ENCODE results near the gene P2RX6.
"Not testable (repeated sequence)": the region's sequence is repeated elsewhere in the genome, so short reads cannot be mapped to it uniquely, and the experiment has no call there.

Gene P2RX6

GRCh38 chr22:20994128-20994901 is 20.6 kb upstream of the P2RX6 start:
- DNase-seq (ENCODE audit: low read depth in 2 of 2), result no peak

GRCh38 chr22:20994902-20995241 is 20.1 kb upstream of the P2RX6 start:
- DNase-seq (ENCODE audit: low read depth in 2 of 2), result no peak

- no peak for DNase-seq (ENCODE audit: low read depth in 2 of 2)
Observed at GRCh38 chr22:20995329-20996030, 19.5 kb upstream of the P2RX6 start.

- no peak for DNase-seq (ENCODE audit: low read depth in 2 of 2)
Observed at GRCh38 chr22:20996031-20996410, 18.9 kb upstream of the P2RX6 start.

GRCh38 chr22:20996598-20997535 is 18.1 kb upstream of the P2RX6 start:
- no peak for DNase-seq (ENCODE audit: low read depth in 2 of 2)

GRCh38 chr22:20997536-20998257 is 17.3 kb upstream of the P2RX6 start:
- no peak for DNase-seq (ENCODE audit: low read depth in 2 of 2)

- DNase-seq (ENCODE audit: low read depth in 2 of 2), result no peak
Observed at GRCh38 chr22:20998411-20999336, 16.3 kb upstream of the P2RX6 start.

GRCh38 chr22:20999350-21000206 is 15.4 kb upstream of the P2RX6 start:
- no peak for DNase-seq (ENCODE audit: low read depth in 2 of 2)

GRCh38 chr22:21000207-21000986 is 14.6 kb upstream of the P2RX6 start:
- DNase-seq (ENCODE audit: low read depth in 2 of 2), result no peak

GRCh38 chr22:21000987-21001600 is 13.9 kb upstream of the P2RX6 start:
- DNase-seq (ENCODE audit: low read depth in 2 of 2), result no peak

- DNase-seq (ENCODE audit: low read depth in 2 of 2), result peak; percentile 90 to 97
Observed at GRCh38 chr22:21001601-21002325, 13.2 kb upstream of the P2RX6 start, which contains the start of gene THAP7. Gene THAP7, minus strand, starts transcription at chr22:21002118. Its CDS starts 207 bp downstream, at chr22:21001911.

GRCh38 chr22:21003782-21004181 is 11.2 kb upstream of the P2RX6 start:
- DNase-seq (ENCODE audit: low read depth in 2 of 2), result no peak

GRCh38 chr22:21009208-21009607 is 5.8 kb upstream of the P2RX6 start:
- not testable (repeated sequence) for DNase-seq (ENCODE audit: low read depth in 2 of 2)

- DNase-seq (ENCODE audit: low read depth in 2 of 2), result no peak
Observed at GRCh38 chr22:21009638-21010425, 5.1 kb upstream of the P2RX6 start.

GRCh38 chr22:21010426-21011113 is 4.4 kb upstream of the P2RX6 start:
- DNase-seq (ENCODE audit: low read depth in 2 of 2), result no peak

Measured in activated CD4-positive, alpha-beta T cell treated with anti-CD3 and anti-CD28 coated beads for 24 hours (primary cell).